Measurements from ENCODE around the gene CBLC. TPM values are rescaled to one million over a fixed set of nuclear protein-coding genes. Genes with fewer than 3 reads are reported as not detected.

The CBLC gene
- total RNA-seq, 1 experiment from 2014 or later, result 0.80 TPM

DNA sequence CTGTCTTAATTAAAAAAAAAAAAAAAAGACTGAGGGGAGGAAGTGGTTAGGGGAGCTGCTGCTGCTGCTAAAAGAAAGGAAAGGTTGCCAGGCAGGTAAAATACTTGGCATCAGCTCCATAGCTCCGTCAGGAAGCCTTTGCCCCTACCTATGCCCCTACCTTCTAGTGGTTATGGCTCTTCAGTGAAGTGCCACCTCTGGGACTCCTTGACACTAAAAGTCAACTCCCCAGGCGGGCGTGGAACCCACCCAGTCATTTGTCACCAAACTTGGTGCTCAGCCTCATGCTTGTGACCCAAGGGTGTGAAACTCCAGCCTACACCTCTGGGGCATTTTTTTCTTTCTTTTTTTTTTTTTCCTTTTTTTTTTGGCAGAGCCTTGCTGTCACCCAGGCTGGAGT lies 63.5 kb downstream of the CBLC start:
- CTCF ChIA-PET, result no interaction called here
- POLR2A ChIA-PET, result interaction anchor here (0.5 kb wide), 1 partner anchor 12 kb away, joined by 6 read pairs; no protein-coding TSS in a partner anchor
- Histone ChIP-seq H3K9me3 (ENCODE audit: control insufficient read depth, insufficient read depth, low read depth, low read length) (no peaks in the 10 kb centered on the region), H3K27me3 (ENCODE audit: control insufficient read depth, insufficient read depth, low read length) (no peaks in the 10 kb centered on the region), H3K27ac (ENCODE audit: low read length) (no peak overlapping the region), H3K36me3 (ENCODE audit: control insufficient read depth, insufficient read depth, low read length) (no peaks in the 10 kb centered on the region), H3K4me1 (ENCODE audit: control insufficient read depth, insufficient read depth, low read length) (peaks cover 3% of the 10 kb centered on the region; the same call in 1 of the 2 replicates), H3K4me3 (ENCODE audit: low read depth in 2 of 2, low read length in 2 of 2) (no peak overlapping the region)
- ATAC-seq, result no peak
- BruUV-seq (replicated peaks), result no TSS peak
- no peak for DNase-seq (ENCODE audit: low read depth, low spot score)
- intact Hi-C loops (cut with micrococcal nuclease; ENCODE audit: unreplicated experiment), result loop anchor here (5.0 kb wide), 1 partner anchor 44 kb away; no protein-coding TSS in a partner anchor
- no peak for TF ChIP-seq POLR2AphosphoS5 (IDR thresholded peaks at IDR 0.05; ENCODE audit: low read depth, low read length)
- no peak for TF ChIP-seq TCF7L2 (IDR thresholded peaks at IDR 0.05; ENCODE audit: low read depth, low read length)
- TF ChIP-seq, protein P1, sequence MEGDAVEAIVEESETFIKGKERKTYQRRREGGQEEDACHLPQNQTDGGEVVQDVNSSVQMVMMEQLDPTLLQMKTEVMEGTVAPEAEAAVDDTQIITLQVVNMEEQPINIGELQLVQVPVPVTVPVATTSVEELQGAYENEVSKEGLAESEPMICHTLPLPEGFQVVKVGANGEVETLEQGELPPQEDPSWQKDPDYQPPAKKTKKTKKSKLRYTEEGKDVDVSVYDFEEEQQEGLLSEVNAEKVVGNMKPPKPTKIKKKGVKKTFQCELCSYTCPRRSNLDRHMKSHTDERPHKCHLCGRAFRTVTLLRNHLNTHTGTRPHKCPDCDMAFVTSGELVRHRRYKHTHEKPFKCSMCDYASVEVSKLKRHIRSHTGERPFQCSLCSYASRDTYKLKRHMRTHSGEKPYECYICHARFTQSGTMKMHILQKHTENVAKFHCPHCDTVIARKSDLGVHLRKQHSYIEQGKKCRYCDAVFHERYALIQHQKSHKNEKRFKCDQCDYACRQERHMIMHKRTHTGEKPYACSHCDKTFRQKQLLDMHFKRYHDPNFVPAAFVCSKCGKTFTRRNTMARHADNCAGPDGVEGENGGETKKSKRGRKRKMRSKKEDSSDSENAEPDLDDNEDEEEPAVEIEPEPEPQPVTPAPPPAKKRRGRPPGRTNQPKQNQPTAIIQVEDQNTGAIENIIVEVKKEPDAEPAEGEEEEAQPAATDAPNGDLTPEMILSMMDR (IDR thresholded peaks at IDR 0.05), result no peak
- TF ChIP-seq SIN3A (IDR thresholded peaks at IDR 0.05; ENCODE audit: borderline replicate concordance, insufficient read depth, low read depth, low read length), result no peak
- TF ChIP-seq, protein P2, sequence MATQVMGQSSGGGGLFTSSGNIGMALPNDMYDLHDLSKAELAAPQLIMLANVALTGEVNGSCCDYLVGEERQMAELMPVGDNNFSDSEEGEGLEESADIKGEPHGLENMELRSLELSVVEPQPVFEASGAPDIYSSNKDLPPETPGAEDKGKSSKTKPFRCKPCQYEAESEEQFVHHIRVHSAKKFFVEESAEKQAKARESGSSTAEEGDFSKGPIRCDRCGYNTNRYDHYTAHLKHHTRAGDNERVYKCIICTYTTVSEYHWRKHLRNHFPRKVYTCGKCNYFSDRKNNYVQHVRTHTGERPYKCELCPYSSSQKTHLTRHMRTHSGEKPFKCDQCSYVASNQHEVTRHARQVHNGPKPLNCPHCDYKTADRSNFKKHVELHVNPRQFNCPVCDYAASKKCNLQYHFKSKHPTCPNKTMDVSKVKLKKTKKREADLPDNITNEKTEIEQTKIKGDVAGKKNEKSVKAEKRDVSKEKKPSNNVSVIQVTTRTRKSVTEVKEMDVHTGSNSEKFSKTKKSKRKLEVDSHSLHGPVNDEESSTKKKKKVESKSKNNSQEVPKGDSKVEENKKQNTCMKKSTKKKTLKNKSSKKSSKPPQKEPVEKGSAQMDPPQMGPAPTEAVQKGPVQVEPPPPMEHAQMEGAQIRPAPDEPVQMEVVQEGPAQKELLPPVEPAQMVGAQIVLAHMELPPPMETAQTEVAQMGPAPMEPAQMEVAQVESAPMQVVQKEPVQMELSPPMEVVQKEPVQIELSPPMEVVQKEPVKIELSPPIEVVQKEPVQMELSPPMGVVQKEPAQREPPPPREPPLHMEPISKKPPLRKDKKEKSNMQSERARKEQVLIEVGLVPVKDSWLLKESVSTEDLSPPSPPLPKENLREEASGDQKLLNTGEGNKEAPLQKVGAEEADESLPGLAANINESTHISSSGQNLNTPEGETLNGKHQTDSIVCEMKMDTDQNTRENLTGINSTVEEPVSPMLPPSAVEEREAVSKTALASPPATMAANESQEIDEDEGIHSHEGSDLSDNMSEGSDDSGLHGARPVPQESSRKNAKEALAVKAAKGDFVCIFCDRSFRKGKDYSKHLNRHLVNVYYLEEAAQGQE (IDR thresholded peaks at IDR 0.05; ENCODE audit: insufficient read depth in 1 of 2, low read depth in 2 of 2, low read length in 1 of 2), result no peak
- in situ Hi-C loops (cut with HindIII; ENCODE audit: low pct_unique_long_range_greater_than_20kb, low sequenced_read_pairs), result no loop called here

DNA sequence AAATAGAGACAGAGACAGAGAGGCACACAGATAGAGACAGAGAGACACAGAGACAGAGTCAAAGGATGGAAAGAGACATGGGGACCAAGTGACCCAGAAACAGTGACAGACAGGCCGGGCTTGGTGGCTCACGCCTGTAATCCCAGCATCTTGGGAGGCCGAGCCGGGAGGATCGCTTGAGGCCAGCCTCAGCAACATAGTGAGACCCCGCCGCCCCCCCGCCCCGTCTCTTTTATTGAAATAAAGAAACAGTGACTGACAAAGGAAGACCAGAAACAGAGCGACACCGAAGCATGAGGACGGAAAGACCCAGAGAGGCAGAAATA lies 67.6 kb downstream of the CBLC start:
- CTCF ChIA-PET, result interaction anchor here (1.0 kb wide), 1 partner anchor 120 kb away, joined by 6 read pairs; no protein-coding TSS in a partner anchor
- no peak for ATAC-seq

More for the DNA sequence above, 67.6 kb downstream of the CBLC start:
- POLR2A ChIA-PET, result no interaction called here
- Histone ChIP-seq H3K36me3 (ENCODE audit: control insufficient read depth, insufficient read depth, low read length) (peaks cover 6% of the 10 kb centered on the region; the same call in 1 of the 2 replicates), H3K4me1 (ENCODE audit: control insufficient read depth, insufficient read depth, low read length) (peaks cover 18% of the 10 kb centered on the region), H3K4me3 (ENCODE audit: low read depth in 2 of 2, low read length in 2 of 2) (peak overlapping the region; percentile 56 to 66), H3K27me3 (ENCODE audit: control insufficient read depth, insufficient read depth, low read length) (no peaks in the 10 kb centered on the region), H3K27ac (ENCODE audit: low read length) (peak overlapping the region; percentile 83), H3K9me3 (ENCODE audit: control insufficient read depth, insufficient read depth, low read depth, low read length) (no peaks in the 10 kb centered on the region)
- intact Hi-C loops (cut with micrococcal nuclease; ENCODE audit: unreplicated experiment), result no loop called here
- in situ Hi-C loops (cut with HindIII; ENCODE audit: low pct_unique_long_range_greater_than_20kb, low sequenced_read_pairs), result no loop called here
- DNase-seq (ENCODE audit: low read depth, low spot score), result no peak
- TF ChIP-seq, protein P1 (IDR thresholded peaks at IDR 0.05), result no peak
- no peak for TF ChIP-seq TCF7L2 (IDR thresholded peaks at IDR 0.05; ENCODE audit: low read depth, low read length)
- no peak for TF ChIP-seq SIN3A (IDR thresholded peaks at IDR 0.05; ENCODE audit: borderline replicate concordance, insufficient read depth, low read depth, low read length)
- TF ChIP-seq, protein P2 (IDR thresholded peaks at IDR 0.05; ENCODE audit: insufficient read depth in 1 of 2, low read depth in 2 of 2, low read length in 1 of 2), result no peak
- no peak for TF ChIP-seq POLR2AphosphoS5 (IDR thresholded peaks at IDR 0.05; ENCODE audit: low read depth, low read length)
- BruUV-seq (replicated peaks), result no TSS peak
